ENCODE results near the gene CHIA. TPM values are rescaled to one million over a fixed set of nuclear protein-coding genes. Genes with fewer than 3 reads are reported as not detected.

Gene CHIA
- total and polyA plus RNA-seq, 2 donors (not counting 3 experiments of a cell fraction or from before 2014, with no cell fraction given): not detected

DNA sequence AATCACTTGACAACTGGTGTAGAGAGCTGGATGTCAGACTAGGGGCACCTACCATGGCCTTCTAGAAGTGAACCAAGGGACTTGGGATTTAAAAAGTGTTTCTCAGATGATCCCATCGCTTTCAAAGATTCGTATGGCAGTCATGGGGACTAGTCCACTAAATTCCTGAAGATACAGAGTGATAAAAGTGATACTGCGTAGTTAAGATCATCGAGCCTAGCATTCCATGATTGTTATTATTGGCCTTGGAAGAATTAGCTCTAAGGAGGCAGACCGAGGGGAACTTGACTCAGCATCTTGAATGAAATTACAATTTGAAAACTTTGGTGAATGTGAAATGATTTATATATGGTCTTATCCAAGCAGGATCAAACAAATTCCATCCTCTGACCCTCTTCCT lies 1.3 kb upstream of the CHIA start:
- H3K36me3 ChIP-seq (ENCODE audit: control insufficient read depth in 2 of 2, extremely low read depth in 1 of 2, insufficient read depth in 2 of 2, low read length in 2 of 2): no peaks in the 10 kb centered on the region
- H3K9me3 ChIP-seq (replicated peaks; ENCODE audit: control insufficient read depth, insufficient read depth, low read length): no peaks in the 10 kb centered on the region
- H3K9me1 ChIP-seq (replicated peaks; ENCODE audit: control insufficient read depth, extremely low read depth, insufficient read depth, low read length): no peaks in the 10 kb centered on the region
- no peaks in the 10 kb centered on the region for H3K27me3 ChIP-seq (ENCODE audit: control insufficient read depth in 2 of 2, insufficient read depth in 2 of 2, low read length in 2 of 2)
- H3K4me1 ChIP-seq (ENCODE audit: control insufficient read depth, extremely low read depth, insufficient read depth, low read length): no peaks in the 10 kb centered on the region
- no peak for TF ChIP-seq POLR2A (IDR thresholded peaks at IDR 0.05; ENCODE audit: low read depth, low read length)
- TF ChIP-seq, protein P1, sequence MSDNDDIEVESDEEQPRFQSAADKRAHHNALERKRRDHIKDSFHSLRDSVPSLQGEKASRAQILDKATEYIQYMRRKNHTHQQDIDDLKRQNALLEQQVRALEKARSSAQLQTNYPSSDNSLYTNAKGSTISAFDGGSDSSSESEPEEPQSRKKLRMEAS (IDR thresholded peaks at IDR 0.05; ENCODE audit: insufficient read depth, insufficient read length): no peak
- ChIA-PET CTCF (no interaction called here), POLR2A (no interaction called here)
- FAIRE-seq (no peak), DNase-seq (ENCODE audit: low read depth, low spot score) (no peak)
- no peak overlapping the region for H3K4me2 ChIP-seq (ENCODE audit: insufficient read depth, low read length)
- H3K79me2 ChIP-seq (ENCODE audit: control insufficient read depth, insufficient read depth, low read length): no peaks in the 10 kb centered on the region
- H3K4me3 ChIP-seq (replicated peaks in 1 of 3; ENCODE audit: insufficient read depth in 1 of 3, low read depth in 1 of 3, low read length in 3 of 3): no peak overlapping the region
- no peak overlapping the region for H3K9ac ChIP-seq (replicated peaks; ENCODE audit: extremely low read depth, insufficient read depth, low read length)
- no TSS peak for BruUV-seq (replicated peaks)
- H4K20me1 ChIP-seq (replicated peaks; ENCODE audit: control insufficient read depth, extremely low read depth, insufficient read depth, low read length): no peaks in the 10 kb centered on the region
- dilution Hi-C loops (cut with MboI; ENCODE audit: extremely low pct_ligation_motif_present, low sequenced_read_pairs): no loop called here
- no peak overlapping the region for H2AFZ ChIP-seq (ENCODE audit: low read depth, low read length)
- intact Hi-C loops (cut with micrococcal nuclease): no loop called here
- H3K27ac ChIP-seq (ENCODE audit: insufficient read depth, low read depth, low read length): no peak overlapping the region

DNA sequence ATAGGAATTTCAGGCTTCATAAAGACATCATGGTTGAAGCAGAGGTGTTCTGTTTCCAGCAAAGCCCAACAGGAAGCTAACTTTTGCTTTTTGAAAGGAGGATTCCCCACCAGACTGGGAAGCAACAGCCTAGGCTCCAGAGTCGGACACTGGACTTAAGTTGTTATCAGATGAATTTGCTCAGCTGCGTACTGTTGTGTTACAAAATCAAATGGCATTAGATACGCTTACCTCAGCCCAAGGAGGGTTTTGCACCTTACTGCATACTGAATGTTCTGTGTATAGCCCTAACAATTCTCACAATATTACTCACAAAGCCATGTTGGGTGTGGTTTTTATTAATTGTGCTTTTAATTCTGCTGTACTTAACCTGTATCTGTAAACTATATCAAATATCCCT lies 547 bp upstream of the CHIA start:
- TF ChIP-seq POLR2AphosphoS5 (IDR thresholded peaks at IDR 0.05; ENCODE audit: insufficient read depth, low read depth, low read length): no peak
- no peak for TF ChIP-seq GATA2 (IDR thresholded peaks at IDR 0.05; ENCODE audit: insufficient read depth, insufficient read length, low read depth, low read length)
- TF ChIP-seq POLR2A (IDR thresholded peaks at IDR 0.05; ENCODE audit: low read depth, low read length): no peak
- TF ChIP-seq, protein P2, sequence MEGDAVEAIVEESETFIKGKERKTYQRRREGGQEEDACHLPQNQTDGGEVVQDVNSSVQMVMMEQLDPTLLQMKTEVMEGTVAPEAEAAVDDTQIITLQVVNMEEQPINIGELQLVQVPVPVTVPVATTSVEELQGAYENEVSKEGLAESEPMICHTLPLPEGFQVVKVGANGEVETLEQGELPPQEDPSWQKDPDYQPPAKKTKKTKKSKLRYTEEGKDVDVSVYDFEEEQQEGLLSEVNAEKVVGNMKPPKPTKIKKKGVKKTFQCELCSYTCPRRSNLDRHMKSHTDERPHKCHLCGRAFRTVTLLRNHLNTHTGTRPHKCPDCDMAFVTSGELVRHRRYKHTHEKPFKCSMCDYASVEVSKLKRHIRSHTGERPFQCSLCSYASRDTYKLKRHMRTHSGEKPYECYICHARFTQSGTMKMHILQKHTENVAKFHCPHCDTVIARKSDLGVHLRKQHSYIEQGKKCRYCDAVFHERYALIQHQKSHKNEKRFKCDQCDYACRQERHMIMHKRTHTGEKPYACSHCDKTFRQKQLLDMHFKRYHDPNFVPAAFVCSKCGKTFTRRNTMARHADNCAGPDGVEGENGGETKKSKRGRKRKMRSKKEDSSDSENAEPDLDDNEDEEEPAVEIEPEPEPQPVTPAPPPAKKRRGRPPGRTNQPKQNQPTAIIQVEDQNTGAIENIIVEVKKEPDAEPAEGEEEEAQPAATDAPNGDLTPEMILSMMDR (IDR thresholded peaks at IDR 0.05; ENCODE audit: extremely low read depth in 1 of 2, insufficient read depth in 1 of 2, low read depth in 1 of 2, low read length in 2 of 2): no peak
- TF ChIP-seq, protein P1 (IDR thresholded peaks at IDR 0.05; ENCODE audit: insufficient read depth, insufficient read length): no peak
- no peak for TF ChIP-seq JUN (IDR thresholded peaks at IDR 0.05; ENCODE audit: borderline replicate concordance, insufficient read depth, insufficient read length, low read depth)
- TF ChIP-seq MYC (IDR thresholded peaks at IDR 0.05; ENCODE audit: low read depth, low read length): no peak
- dilution Hi-C loops (cut with MboI; ENCODE audit: extremely low pct_ligation_motif_present, low sequenced_read_pairs): no loop called here
- Histone ChIP-seq H3K4me3 (replicated peaks in 1 of 3; ENCODE audit: insufficient read depth in 1 of 3, low read depth in 1 of 3, low read length in 3 of 3) (no peak overlapping the region), H3K9me3 (replicated peaks; ENCODE audit: control insufficient read depth, insufficient read depth, low read length) (no peaks in the 10 kb centered on the region), H2AFZ (ENCODE audit: low read depth, low read length) (no peak overlapping the region), H3K36me3 (ENCODE audit: control insufficient read depth in 2 of 2, extremely low read depth in 1 of 2, insufficient read depth in 2 of 2, low read length in 2 of 2) (no peaks in the 10 kb centered on the region), H3K9me1 (replicated peaks; ENCODE audit: control insufficient read depth, extremely low read depth, insufficient read depth, low read length) (no peaks in the 10 kb centered on the region), H4K20me1 (replicated peaks; ENCODE audit: control insufficient read depth, extremely low read depth, insufficient read depth, low read length) (no peaks in the 10 kb centered on the region), H3K79me2 (ENCODE audit: control insufficient read depth, insufficient read depth, low read length) (no peaks in the 10 kb centered on the region), H3K9ac (replicated peaks; ENCODE audit: extremely low read depth, insufficient read depth, low read length) (no peak overlapping the region), H3K4me1 (ENCODE audit: control insufficient read depth, extremely low read depth, insufficient read depth, low read length) (no peaks in the 10 kb centered on the region), H3K4me2 (ENCODE audit: insufficient read depth, low read length) (no peak overlapping the region), H3K27ac (ENCODE audit: insufficient read depth, low read depth, low read length) (no peak overlapping the region), H3K27me3 (ENCODE audit: control insufficient read depth in 2 of 2, insufficient read depth in 2 of 2, low read length in 2 of 2) (no peaks in the 10 kb centered on the region)
- DNase-seq (ENCODE audit: low read depth, low spot score) (no peak), FAIRE-seq (no peak)
- ChIA-PET POLR2A (no interaction called here), CTCF (no interaction called here)
- intact Hi-C loops (cut with micrococcal nuclease): no loop called here
- BruUV-seq (replicated peaks): no TSS peak
